RPMI7951 (cell line): ENCODE measurements around the gene NFATC2. TPM values are rescaled to one million over a fixed set of nuclear protein-coding genes. Genes with fewer than 3 reads are reported as not detected.

Source experiments
- DNase-seq: peaks from one replicate; pipeline ENCODE4 v3.0.0-alpha.2; 2012; ENCODE audit warnings: low read depth
- total RNA-seq: library from RNA; depleted of rRNA; stranded (reverse); fragments of >200 nt; shearing (Covaris generic); gene quantifications from 2 replicates; pipeline ENCODE4 v1.2.3, GENCODE V29; 2014

NFATC2 gene
- total RNA-seq, 1 experiment from 2014 or later = 3.4 TPM

GRCh38 chr20:51514836-51515235 is 27.7 kb downstream of the NFATC2 start:
- no peak for DNase-seq

- DNase-seq = no peak
Observed at GRCh38 chr20:51514249-51514648, 28.3 kb downstream of the NFATC2 start.

DNA sequence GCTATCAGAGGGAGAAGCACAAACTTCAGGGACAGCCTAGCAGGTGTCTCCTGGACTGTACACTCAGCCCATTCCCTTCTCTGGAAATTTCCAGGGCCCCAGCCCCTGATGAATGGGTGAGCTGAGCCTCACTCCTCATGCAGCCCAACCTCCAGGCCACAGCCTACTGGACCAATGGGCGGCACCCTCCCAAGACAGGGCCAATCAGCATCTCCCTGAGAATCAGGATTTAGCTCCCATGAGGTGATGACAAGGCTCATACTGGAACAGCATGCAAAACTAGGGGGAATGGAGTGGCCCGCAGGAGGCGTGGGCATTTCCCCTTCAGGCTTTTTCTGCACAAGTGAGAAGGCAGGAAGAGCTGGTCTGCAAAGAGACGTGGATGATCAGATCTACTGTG is 29.0 kb downstream of the NFATC2 start:
- no peak for DNase-seq

DNA sequence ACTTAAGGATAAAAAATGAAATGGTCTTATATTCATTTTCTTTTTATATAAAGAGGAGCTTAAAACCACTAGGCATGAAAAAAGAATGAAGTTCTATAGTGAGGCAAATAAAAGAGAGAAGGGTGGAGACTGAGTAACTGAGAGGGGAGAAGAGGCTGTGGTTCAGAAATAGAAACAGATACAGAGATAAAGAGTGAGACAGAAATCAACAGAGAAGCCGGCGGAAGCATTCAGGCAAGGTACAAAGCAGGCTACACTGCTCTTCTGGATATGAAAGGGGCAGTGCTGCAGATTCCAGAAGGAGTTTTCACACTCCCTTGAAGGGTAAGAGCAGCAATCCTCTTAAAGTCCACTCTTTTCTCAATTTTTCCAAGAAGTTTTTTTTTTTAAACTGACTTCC is 29.9 kb downstream of the NFATC2 start:
- peak; percentile 46 for DNase-seq

DNA sequence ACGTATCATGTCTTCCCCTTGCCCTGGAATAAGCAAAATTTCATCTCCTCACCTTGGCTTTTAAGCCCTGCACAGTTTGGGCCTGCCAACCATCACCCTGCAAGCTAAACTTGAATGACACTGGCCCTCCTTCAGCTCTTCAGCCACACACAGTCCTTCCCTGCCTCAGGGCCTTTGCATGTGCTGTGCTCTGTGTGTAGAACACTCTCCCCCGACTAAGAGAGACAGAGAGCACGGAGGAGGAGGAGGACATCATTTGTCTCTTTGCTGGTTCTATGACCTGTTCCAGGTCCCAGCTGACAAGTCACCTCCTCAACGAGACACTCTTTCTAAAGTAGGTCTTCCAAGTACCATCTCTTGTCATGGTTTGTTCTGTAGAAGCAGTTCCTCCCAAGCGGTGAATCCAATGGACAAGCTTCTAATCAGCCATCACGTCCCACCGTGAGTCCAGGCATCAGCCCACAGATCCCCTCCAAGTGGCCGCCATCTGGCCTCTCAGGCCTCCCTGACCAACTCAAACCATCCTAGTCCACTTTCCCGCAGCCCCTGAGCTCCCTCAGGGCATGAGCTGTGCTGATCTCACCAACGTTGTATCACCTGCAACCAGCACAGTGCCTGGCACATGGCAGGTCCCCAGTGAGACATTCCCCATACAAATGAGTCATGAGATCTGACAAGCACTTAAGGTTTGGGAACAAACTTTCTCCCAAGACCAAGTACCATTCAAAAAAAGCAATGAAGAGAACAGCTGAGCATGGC is 30.5 kb downstream of the NFATC2 start:
- DNase-seq = peak; percentile 76

- DNase-seq = peak; percentile 25
Observed at GRCh38 chr20:51510936-51511605, 31.4 kb downstream of the NFATC2 start.

DNA sequence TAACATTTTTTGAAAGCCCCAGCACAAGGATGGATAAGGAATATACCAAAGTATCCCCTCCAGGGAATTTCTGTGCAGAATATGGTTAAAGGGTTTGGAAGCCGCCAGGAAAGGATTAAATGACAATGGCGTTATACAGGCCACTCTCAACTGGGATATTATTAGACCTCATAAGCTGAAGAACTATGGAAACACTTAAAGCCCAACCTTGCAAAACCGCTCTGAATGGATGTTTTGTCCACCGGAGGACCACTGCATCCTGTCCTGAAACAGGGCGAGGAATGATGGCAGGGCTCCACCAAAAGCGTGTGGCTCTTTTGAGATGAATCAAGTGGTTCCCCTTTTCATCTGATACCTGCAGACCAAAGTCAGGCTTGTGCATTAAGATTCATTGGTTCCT is 32.4 kb downstream of the NFATC2 start:
- DNase-seq = peak; percentile 47

DNA sequence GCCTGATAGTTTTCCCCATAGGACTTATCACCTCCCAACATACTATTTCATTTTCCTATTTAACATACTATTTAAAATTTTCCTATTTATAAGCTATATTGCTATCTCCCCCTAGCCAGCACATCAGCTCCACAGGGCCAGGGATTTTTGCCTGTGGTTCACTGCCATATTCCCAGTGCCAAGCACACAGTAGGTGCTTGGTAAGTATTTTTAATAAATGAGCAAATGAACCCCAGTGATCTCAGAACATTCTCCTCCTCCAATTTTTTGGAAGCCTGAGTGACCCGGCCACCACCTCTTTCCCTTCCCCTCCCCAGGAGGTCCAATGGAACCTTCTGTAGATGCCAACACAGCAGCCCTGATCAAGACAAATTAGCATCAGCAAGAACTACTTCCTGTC is 33.3 kb downstream of the NFATC2 start:
- DNase-seq = no peak

DNA sequence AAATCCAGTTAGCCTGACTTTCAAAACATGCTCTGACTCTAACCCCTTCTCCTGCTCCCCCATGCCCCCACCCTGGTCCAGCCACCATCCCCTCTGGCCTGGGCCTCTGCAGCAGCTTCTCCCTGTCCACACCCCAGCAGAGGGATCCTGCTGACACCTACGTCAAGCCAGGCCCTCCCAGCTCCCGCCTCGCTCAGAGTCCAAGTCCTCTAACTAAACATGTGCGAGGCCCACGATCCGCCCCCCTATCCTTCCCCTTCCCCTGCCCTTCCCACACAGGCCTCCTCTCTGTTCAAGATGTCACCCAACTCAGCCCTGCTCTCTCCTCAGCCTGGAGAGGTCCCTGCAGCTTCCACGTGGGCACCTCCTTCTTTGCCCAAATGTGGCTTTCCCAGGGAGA is 33.7 kb downstream of the NFATC2 start:
- DNase-seq = no peak

DNA sequence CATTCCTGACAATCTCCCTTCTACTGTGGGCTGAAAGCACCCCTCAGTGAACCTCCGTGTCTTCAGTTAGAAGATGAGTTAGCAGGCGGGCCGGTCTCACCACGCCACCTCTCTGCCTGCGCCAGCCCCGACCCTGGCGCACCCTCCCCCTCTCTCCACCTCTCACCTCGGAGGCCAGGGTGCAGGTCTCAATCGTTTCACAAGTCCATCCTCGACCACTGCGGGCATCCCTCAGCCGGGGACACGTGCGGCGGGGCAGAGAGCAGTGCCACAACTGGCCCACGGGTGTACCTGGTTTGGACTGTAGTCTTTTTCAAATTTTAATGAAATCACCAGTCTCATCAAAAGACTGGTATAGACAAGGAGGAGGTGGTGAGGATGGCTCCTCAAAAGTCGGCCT is 34.4 kb downstream of the NFATC2 start:
- no peak for DNase-seq

GRCh38 chr20:51507216-51508036 is 35.1 kb downstream of the NFATC2 start:
- DNase-seq = no peak

DNA sequence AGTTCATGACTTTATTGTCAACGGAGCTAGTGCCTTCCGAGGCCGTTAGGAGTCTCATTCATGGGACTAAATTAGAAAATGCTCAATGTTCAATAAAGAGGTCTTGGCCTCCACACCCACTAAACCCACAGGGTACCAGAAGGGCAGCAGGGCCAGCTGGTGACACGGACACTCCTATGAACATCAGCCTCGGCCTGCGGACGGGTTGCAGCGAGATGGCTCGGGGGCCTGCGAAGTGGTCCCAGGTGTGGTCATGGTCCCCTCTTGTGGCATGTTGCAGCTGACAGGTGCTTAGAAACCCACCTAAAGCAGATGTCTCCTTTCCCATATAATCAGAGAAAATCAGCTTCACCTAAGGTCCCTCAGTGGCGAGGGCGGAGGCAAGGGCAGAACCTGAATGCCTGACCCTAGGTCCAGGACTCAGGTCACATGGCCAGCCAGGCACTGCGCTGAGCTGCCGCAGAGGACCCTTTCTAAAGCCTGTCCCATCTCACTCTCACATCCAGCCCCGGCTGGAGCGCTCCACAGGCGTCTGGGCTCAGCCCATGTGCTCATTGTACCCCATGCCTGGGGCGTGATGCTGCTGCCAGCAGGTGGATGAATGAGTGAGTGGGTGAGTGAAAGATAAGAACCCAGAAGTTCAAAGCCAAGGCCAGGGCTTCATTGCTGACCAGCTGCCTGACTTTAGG is 35.8 kb downstream of the NFATC2 start:
- DNase-seq = no peak

DNA sequence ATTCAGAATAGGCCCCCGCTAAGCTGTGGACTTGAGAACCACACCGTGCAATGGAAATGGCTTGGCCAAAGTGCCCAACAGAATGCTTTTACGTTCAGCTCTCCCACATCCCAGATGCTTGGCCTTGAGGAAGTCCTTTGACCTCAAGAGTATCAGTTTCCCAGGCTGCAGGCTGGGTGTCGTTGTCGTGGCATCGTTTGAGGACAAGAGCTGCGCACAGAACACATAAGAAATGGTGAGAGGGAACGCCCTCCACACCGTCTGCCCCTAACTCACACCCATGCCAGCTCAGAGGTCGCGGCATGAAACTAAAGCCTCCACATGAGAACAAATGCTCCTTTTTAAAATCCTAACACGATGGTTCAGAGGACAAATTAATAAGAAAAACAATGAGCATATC is 37.0 kb downstream of the NFATC2 start:
- DNase-seq = no peak

DNA sequence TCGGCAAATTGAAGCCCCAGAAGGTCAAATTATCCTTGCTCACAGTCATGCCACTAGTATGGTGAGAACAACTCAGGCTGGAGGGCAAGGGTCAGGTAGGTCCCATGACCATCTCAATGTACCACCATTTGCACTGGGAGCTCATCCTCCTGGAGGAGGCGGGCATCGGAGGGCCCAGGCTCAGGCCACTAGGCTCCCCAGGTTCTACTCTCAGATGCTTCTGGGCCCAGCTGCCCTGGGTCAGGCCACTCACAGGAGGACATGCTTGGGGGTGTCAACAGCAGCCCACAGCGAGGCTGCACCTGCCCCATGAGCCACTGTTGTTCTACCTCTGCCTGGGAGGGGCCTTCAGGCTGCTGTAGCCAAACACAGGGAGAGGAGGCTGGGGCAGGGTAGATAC is 39.1 kb downstream of the NFATC2 start:
- no peak for DNase-seq

GRCh38 chr20:51500936-51501335 is 41.6 kb downstream of the NFATC2 start:
- DNase-seq = no peak

DNA sequence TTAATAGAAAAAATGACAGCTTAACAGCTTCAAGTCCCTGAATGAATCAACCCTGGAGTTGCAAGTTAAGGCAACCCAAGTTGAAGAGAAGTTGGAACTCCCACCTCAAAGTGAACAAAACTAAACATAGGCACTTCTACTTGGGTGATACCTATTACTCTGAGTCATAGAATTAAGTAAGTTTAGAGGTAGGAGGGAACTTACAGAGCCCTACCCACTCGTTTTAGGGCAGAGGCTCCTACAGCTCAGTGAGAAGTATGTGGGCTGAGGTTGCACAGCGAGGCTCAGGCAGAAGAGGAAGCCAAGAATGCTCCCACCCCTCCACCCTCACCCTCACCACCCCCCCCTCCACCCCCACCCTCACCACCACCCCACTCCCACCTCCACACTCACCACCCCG is 42.2 kb downstream of the NFATC2 start:
- no peak for DNase-seq

- DNase-seq = no peak
Observed at GRCh38 chr20:51498765-51499540, 43.6 kb downstream of the NFATC2 start.

- DNase-seq = peak; percentile 76
Observed at GRCh38 chr20:51497542-51498467, 44.7 kb downstream of the NFATC2 start.

DNA sequence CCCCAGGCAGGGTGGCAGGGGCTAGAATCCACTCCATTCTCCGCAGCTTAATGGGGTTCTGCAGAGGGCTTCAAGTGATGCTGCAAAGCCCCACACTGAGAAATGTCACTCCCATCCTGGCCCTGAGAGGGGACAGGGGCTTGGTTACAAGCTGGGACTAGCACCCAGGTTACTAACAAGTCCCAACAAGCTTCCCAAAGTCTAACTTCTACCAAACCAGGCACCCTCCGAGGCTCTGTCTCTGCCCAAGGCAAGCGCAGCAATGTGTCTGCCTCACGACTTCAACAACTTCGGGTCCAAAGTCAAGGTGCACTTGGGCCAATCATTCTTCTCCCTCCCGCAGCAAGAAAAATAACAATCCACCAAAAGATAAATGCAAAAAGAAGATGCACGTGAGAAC is 45.6 kb downstream of the NFATC2 start:
- DNase-seq = no peak

DNA sequence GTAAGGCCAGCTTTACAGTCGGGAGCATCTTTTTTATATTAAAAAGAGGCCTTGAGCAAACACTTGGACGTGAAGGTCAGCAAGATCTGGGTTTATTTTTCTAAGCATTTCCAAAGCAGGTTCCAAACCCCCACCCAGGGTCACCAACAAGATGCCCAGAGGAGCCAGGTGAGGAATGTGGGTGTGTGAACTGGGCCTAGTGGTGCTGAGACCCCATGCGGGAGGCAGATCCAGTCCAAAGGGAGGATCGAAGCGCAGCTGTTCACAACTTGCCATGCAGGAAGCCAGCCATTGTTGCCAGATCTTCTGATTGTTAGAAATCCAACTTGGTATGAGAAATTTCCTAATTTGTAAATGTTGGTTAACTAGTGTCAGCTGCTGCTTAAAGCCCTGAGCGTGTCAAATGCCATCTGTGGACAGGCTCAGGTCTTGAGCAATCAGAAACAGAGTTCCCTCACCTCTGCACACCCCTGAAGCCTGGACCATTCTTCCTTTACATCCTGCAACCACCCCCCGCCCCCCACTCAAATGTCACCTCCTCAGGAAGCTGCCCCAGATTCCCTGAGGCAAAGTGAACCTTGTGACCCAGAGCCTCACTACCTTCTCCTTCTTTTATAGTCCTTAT is 46.5 kb downstream of the NFATC2 start:
- DNase-seq = no peak
